ENCODE results near the gene LRIG1.

DNA sequence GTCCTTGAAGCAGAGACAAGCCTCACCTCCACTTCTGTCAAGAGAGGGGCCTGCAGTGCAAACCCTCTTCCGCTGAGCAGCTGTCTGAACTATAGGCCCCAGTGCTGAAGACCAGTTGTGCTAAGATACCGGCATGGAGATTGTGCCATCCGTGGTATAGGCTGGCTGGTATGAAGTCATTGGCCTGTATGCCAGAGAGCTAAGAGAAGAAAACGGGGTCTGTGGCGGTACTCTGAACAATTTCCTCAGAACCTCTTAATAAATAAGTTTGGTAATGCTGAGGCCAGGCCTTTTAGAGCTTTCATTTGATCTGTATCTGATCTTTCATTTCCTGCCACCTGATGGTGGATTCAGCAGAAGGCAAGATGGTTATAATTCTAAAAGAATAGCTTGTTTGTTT lies 123.0 kb downstream of the LRIG1 start:
- TF ChIP-seq, protein P1, sequence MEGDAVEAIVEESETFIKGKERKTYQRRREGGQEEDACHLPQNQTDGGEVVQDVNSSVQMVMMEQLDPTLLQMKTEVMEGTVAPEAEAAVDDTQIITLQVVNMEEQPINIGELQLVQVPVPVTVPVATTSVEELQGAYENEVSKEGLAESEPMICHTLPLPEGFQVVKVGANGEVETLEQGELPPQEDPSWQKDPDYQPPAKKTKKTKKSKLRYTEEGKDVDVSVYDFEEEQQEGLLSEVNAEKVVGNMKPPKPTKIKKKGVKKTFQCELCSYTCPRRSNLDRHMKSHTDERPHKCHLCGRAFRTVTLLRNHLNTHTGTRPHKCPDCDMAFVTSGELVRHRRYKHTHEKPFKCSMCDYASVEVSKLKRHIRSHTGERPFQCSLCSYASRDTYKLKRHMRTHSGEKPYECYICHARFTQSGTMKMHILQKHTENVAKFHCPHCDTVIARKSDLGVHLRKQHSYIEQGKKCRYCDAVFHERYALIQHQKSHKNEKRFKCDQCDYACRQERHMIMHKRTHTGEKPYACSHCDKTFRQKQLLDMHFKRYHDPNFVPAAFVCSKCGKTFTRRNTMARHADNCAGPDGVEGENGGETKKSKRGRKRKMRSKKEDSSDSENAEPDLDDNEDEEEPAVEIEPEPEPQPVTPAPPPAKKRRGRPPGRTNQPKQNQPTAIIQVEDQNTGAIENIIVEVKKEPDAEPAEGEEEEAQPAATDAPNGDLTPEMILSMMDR (tag by site-specific recombination; IDR thresholded peaks at IDR 0.05): no peak
- TF ChIP-seq, protein P2, sequence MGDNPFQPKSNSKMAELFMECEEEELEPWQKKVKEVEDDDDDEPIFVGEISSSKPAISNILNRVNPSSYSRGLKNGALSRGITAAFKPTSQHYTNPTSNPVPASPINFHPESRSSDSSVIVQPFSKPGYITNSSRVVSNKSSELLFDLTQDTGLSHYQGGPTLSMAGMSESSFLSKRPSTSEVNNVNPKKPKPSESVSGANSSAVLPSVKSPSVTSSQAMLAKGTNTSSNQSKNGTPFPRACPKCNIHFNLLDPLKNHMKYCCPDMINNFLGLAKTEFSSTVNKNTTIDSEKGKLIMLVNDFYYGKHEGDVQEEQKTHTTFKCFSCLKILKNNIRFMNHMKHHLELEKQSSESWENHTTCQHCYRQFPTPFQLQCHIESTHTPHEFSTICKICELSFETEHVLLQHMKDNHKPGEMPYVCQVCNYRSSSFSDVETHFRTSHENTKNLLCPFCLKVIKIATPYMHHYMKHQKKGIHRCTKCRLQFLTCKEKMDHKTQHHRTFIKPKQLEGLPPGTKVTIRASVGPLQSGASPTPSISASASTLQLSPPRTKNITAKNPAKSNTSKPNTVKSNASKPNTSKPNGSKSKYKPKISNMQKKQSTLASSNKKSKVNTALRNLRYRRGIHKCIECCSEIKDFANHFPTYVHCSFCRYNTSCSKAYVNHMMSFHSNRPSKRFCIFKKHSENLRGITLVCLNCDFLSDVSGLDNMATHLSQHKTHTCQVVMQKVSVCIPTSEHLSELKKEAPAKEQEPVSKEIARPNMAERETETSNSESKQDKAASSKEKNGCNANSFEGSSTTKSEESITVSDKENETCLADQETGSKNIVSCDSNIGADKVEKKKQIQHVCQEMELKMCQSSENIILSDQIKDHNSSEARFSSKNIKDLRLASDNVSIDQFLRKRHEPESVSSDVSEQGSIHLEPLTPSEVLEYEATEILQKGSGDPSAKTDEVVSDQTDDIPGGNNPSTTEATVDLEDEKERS (tag by site-specific recombination; IDR thresholded peaks at IDR 0.05): no peak
- TF ChIP-seq GLI4 (tag by site-specific recombination; IDR thresholded peaks at IDR 0.05) (no peak), ZNF274 (IDR thresholded peaks at IDR 0.05; ENCODE audit: low read length) (no peak), ZNF274 (tag by site-specific recombination; IDR thresholded peaks at IDR 0.05; ENCODE audit: borderline replicate concordance) (no peak), ZNF174 (tag by site-specific recombination; IDR thresholded peaks at IDR 0.05) (no peak), ZNF146 (tag by site-specific recombination; IDR thresholded peaks at IDR 0.05) (no peak), ZNF747 (tag by site-specific recombination; IDR thresholded peaks at IDR 0.05) (no peak), YY2 (tag by site-specific recombination; IDR thresholded peaks at IDR 0.05) (no peak), ZNF114 (tag by site-specific recombination; IDR thresholded peaks at IDR 0.05) (no peak), ZNF624 (tag by site-specific recombination; IDR thresholded peaks at IDR 0.05) (no peak)
- TF ChIP-seq, protein P3, sequence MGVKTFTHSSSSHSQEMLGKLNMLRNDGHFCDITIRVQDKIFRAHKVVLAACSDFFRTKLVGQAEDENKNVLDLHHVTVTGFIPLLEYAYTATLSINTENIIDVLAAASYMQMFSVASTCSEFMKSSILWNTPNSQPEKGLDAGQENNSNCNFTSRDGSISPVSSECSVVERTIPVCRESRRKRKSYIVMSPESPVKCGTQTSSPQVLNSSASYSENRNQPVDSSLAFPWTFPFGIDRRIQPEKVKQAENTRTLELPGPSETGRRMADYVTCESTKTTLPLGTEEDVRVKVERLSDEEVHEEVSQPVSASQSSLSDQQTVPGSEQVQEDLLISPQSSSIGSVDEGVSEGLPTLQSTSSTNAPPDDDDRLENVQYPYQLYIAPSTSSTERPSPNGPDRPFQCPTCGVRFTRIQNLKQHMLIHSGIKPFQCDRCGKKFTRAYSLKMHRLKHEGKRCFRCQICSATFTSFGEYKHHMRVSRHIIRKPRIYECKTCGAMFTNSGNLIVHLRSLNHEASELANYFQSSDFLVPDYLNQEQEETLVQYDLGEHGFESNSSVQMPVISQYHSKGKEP (tag by site-specific recombination; IDR thresholded peaks at IDR 0.05): no peak
- TF ChIP-seq, protein P4, sequence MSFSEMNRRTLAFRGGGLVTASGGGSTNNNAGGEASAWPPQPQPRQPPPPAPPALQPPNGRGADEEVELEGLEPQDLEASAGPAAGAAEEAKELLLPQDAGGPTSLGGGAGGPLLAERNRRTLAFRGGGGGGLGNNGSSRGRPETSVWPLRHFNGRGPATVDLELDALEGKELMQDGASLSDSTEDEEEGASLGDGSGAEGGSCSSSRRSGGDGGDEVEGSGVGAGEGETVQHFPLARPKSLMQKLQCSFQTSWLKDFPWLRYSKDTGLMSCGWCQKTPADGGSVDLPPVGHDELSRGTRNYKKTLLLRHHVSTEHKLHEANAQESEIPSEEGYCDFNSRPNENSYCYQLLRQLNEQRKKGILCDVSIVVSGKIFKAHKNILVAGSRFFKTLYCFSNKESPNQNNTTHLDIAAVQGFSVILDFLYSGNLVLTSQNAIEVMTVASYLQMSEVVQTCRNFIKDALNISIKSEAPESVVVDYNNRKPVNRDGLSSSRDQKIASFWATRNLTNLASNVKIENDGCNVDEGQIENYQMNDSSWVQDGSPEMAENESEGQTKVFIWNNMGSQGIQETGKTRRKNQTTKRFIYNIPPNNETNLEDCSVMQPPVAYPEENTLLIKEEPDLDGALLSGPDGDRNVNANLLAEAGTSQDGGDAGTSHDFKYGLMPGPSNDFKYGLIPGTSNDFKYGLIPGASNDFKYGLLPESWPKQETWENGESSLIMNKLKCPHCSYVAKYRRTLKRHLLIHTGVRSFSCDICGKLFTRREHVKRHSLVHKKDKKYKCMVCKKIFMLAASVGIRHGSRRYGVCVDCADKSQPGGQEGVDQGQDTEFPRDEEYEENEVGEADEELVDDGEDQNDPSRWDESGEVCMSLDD (tag by site-specific recombination; IDR thresholded peaks at IDR 0.05): no peak
- TF ChIP-seq, protein P5, sequence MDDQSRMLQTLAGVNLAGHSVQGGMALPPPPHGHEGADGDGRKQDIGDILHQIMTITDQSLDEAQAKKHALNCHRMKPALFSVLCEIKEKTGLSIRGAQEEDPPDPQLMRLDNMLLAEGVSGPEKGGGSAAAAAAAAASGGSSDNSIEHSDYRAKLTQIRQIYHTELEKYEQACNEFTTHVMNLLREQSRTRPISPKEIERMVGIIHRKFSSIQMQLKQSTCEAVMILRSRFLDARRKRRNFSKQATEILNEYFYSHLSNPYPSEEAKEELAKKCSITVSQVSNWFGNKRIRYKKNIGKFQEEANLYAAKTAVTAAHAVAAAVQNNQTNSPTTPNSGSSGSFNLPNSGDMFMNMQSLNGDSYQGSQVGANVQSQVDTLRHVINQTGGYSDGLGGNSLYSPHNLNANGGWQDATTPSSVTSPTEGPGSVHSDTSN (CRISPR knock-in tag; IDR thresholded peaks at IDR 0.05): no peak
- TF ChIP-seq, protein P6, sequence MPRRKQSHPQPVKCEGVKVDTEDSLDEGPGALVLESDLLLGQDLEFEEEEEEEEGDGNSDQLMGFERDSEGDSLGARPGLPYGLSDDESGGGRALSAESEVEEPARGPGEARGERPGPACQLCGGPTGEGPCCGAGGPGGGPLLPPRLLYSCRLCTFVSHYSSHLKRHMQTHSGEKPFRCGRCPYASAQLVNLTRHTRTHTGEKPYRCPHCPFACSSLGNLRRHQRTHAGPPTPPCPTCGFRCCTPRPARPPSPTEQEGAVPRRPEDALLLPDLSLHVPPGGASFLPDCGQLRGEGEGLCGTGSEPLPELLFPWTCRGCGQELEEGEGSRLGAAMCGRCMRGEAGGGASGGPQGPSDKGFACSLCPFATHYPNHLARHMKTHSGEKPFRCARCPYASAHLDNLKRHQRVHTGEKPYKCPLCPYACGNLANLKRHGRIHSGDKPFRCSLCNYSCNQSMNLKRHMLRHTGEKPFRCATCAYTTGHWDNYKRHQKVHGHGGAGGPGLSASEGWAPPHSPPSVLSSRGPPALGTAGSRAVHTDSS (tag by site-specific recombination; IDR thresholded peaks at IDR 0.05): no peak
